Measurements from ENCODE around the gene SLC1A4.

Gene SLC1A4

DNA sequence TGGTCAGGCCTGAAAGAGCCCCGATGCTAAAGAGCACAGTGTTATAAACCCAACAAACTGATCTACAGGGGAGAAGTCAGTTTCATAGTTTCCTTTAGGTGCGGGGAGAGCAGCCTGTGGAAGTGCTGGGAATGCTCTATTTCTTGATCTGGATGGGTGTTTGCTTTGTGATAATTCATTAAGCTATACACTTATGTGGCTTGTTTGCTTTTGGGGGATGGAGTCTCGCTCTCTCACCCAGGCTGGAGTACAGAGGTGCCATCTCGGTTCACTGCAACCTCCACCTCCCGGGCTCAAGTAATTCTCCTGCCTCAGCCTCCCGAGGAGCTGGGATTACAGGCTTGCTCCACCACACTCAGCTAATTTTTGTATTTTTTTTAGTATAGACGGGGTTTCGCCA, 37.0 kb downstream of the SLC1A4 start:
- peak overlapping the region; percentile 29; the same call in 1 of the 2 replicates for H3K27ac ChIP-seq (ENCODE audit: low read length)
- peaks cover 33% of the 10 kb centered on the region for H3K4me1 ChIP-seq (ENCODE audit: low read length)
- TF ChIP-seq EZH2phosphoT487 (IDR thresholded peaks at IDR 0.05; ENCODE audit: low read length) (no peak), EZH2 (optimal IDR thresholded peaks at IDR 0.05; ENCODE audit: low read depth, low read length) (no peak)
- TF ChIP-seq, protein P1, sequence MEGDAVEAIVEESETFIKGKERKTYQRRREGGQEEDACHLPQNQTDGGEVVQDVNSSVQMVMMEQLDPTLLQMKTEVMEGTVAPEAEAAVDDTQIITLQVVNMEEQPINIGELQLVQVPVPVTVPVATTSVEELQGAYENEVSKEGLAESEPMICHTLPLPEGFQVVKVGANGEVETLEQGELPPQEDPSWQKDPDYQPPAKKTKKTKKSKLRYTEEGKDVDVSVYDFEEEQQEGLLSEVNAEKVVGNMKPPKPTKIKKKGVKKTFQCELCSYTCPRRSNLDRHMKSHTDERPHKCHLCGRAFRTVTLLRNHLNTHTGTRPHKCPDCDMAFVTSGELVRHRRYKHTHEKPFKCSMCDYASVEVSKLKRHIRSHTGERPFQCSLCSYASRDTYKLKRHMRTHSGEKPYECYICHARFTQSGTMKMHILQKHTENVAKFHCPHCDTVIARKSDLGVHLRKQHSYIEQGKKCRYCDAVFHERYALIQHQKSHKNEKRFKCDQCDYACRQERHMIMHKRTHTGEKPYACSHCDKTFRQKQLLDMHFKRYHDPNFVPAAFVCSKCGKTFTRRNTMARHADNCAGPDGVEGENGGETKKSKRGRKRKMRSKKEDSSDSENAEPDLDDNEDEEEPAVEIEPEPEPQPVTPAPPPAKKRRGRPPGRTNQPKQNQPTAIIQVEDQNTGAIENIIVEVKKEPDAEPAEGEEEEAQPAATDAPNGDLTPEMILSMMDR (IDR thresholded peaks at IDR 0.05; ENCODE audit: low read length): no peak
- no peak for DNase-seq
- H3K27me3 ChIP-seq (replicated peaks; ENCODE audit: insufficient read depth, low read length): no peaks in the 10 kb centered on the region
- no peak overlapping the region for H2AFZ ChIP-seq (ENCODE audit: low read length)
- H3K9ac ChIP-seq (ENCODE audit: low read length): no peak overlapping the region
- no peaks in the 10 kb centered on the region for H4K20me1 ChIP-seq (ENCODE audit: insufficient read depth, low read length)
- no peak overlapping the region for H3K4me3 ChIP-seq (ENCODE audit: low read length)
- H3K4me2 ChIP-seq (ENCODE audit: low read depth, low read length): no peak overlapping the region
- H3K9me2 ChIP-seq (replicated peaks; ENCODE audit: insufficient read depth, low read length): no peaks in the 10 kb centered on the region
- peaks cover 44% of the 10 kb centered on the region for H3K79me2 ChIP-seq (ENCODE audit: low read length)
- peaks cover 18% of the 10 kb centered on the region for H3K36me3 ChIP-seq (replicated peaks; ENCODE audit: insufficient read depth, low read length)
- H3F3A ChIP-seq (ENCODE audit: insufficient read depth, low read length): peaks cover 59% of the 10 kb centered on the region
- H3K9me3 ChIP-seq (replicated peaks; ENCODE audit: insufficient read depth, low read length): no peaks in the 10 kb centered on the region

GRCh38 chr2:65026704-65027464, 37.7 kb downstream of the SLC1A4 start:
- Histone ChIP-seq H3K4me2 (ENCODE audit: low read depth, low read length) (no peak overlapping the region), H2AFZ (ENCODE audit: low read length) (no peak overlapping the region), H3F3A (ENCODE audit: insufficient read depth, low read length) (peaks cover 59% of the 10 kb centered on the region), H3K4me1 (ENCODE audit: low read length) (peaks cover 38% of the 10 kb centered on the region), H3K9me3 (replicated peaks; ENCODE audit: insufficient read depth, low read length) (no peaks in the 10 kb centered on the region), H3K79me2 (ENCODE audit: low read length) (peaks cover 36% of the 10 kb centered on the region), H3K27ac (ENCODE audit: low read length) (no peak overlapping the region), H3K9ac (ENCODE audit: low read length) (no peak overlapping the region), H3K4me3 (ENCODE audit: low read length) (no peak overlapping the region), H3K36me3 (replicated peaks; ENCODE audit: insufficient read depth, low read length) (peaks cover 10% of the 10 kb centered on the region; the same call in 1 of the 2 replicates), H4K20me1 (ENCODE audit: insufficient read depth, low read length) (no peaks in the 10 kb centered on the region), H3K27me3 (replicated peaks; ENCODE audit: insufficient read depth, low read length) (no peaks in the 10 kb centered on the region), H3K9me2 (replicated peaks; ENCODE audit: insufficient read depth, low read length) (no peaks in the 10 kb centered on the region)
- no peak for DNase-seq
- no peak for TF ChIP-seq EZH2 (optimal IDR thresholded peaks at IDR 0.05; ENCODE audit: low read depth, low read length)
- TF ChIP-seq EZH2phosphoT487 (IDR thresholded peaks at IDR 0.05; ENCODE audit: low read length): no peak
- TF ChIP-seq, protein P1 (IDR thresholded peaks at IDR 0.05; ENCODE audit: low read length): no peak

DNA sequence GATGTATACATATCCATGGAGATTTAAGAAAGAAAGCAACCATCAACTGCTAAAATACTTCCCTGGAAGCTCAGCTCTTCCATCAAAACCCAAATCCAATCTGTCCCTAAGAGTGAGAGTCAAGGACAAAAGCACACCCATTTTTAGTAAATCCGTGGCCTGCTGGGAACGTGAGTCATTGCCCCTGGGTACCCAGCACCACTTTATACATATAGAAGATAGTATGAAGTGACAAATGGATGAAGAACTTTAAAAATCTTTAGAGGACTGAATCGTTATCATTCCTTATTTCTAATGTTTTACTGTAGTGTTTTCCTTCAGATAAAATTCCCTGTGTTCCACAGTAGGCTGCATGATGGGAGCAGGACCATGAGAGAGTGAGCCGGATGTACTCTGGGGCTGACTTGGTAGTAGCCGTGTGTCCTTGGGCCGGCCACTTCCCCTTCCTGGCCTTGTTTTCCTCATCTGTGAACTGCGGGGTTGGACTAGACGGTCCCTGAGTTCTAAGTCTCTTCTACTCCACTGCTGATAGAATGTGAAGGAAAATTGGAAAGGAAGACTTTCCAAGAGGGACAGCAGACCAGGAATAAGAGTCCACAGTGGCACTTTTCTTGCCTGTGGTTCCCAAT, 38.5 kb downstream of the SLC1A4 start:
- H3K4me2 ChIP-seq (ENCODE audit: low read depth, low read length): peak overlapping the region; percentile 7; the same call in 1 of the 2 replicates
- H3K9me3 ChIP-seq (replicated peaks; ENCODE audit: insufficient read depth, low read length): no peaks in the 10 kb centered on the region
- H3F3A ChIP-seq (ENCODE audit: insufficient read depth, low read length): peaks cover 64% of the 10 kb centered on the region
- TF ChIP-seq EZH2phosphoT487 (IDR thresholded peaks at IDR 0.05; ENCODE audit: low read length) (no peak), EZH2 (optimal IDR thresholded peaks at IDR 0.05; ENCODE audit: low read depth, low read length) (no peak)
- TF ChIP-seq, protein P1 (IDR thresholded peaks at IDR 0.05; ENCODE audit: low read length): no peak
- peaks cover 28% of the 10 kb centered on the region for H3K79me2 ChIP-seq (ENCODE audit: low read length)
- peak overlapping the region; percentile 39; the same call in 1 of the 2 replicates for H3K27ac ChIP-seq (ENCODE audit: low read length)
- no peak overlapping the region for H2AFZ ChIP-seq (ENCODE audit: low read length)
- DNase-seq: no peak
- no peak overlapping the region for H3K9ac ChIP-seq (ENCODE audit: low read length)
- H3K4me3 ChIP-seq (ENCODE audit: low read length): no peak overlapping the region
- 0 out of 2 replicates have a peak, but pooled peaks cover 7% of the 10 kb centered on the region for H3K36me3 ChIP-seq (replicated peaks; ENCODE audit: insufficient read depth, low read length)
- no peaks in the 10 kb centered on the region for H3K27me3 ChIP-seq (replicated peaks; ENCODE audit: insufficient read depth, low read length)
- H3K4me1 ChIP-seq (ENCODE audit: low read length): peaks cover 46% of the 10 kb centered on the region
- no peaks in the 10 kb centered on the region for H4K20me1 ChIP-seq (ENCODE audit: insufficient read depth, low read length)
- no peaks in the 10 kb centered on the region for H3K9me2 ChIP-seq (replicated peaks; ENCODE audit: insufficient read depth, low read length)
